GM18858 (cell line): ENCODE measurements around the gene APBB1.
"Not testable (repeated sequence)": the region's sequence is repeated elsewhere in the genome, so short reads cannot be mapped to it uniquely, and the experiment has no call there.

Experiments
- ATAC-seq: cut with Tn5 transposase; IDR thresholded peaks from one replicate; pipeline ENCODE4 v1.9.1; 2021; ENCODE audit not compliant: unreplicated experiment

APBB1 gene

DNA sequence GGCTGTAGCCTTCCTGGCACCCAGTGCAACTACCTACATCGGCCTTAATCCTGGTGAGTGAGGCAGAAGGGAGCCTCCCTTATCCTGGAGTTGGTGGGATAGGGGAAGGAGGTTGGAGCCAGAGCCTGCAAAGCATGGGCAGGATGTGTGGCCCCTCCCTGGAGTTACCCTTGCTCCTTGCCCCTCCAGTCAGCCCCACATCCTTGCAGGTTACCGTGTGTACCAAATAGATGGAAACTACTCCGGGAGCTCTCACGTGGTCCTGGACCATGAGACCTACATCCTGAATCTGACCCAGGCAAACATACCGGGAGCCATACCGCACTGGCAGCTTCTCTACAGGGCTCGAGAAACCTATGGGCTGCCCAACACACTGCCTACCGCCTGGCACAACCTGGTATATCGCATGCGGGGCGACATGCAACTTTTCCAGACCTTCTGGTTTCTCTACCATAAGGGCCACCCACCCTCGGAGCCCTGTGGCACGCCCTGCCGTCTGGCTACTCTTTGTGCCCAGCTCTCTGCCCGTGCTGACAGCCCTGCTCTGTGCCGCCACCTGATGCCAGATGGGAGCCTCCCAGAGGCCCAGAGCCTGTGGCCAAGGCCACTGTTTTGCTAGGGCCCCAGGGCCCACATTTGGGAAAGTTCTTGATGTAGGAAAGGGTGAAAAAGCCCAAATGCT is 24.8 kb downstream of the APBB1 start:
- ATAC-seq: no peak

DNA sequence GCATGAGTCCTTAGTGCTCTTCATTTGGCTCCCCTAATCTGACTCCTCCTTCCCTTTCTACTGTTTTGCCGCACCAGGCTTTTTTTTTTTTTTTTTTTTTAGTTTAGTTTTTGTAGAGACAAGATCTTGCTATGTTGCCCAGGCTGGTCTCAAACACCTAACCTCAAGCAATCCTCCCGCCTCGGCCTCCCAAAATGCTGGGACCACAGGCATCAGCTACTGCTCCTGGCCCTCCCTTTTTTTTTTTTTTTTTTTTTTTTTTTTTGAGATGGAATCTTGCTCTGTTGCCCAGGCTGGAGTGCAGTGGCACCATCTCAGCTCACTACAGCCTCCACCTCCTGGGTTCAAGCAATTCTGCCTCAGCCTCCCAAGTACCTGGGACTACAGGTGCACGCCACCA is 26.6 kb downstream of the APBB1 start:
- not testable (repeated sequence) for ATAC-seq

DNA sequence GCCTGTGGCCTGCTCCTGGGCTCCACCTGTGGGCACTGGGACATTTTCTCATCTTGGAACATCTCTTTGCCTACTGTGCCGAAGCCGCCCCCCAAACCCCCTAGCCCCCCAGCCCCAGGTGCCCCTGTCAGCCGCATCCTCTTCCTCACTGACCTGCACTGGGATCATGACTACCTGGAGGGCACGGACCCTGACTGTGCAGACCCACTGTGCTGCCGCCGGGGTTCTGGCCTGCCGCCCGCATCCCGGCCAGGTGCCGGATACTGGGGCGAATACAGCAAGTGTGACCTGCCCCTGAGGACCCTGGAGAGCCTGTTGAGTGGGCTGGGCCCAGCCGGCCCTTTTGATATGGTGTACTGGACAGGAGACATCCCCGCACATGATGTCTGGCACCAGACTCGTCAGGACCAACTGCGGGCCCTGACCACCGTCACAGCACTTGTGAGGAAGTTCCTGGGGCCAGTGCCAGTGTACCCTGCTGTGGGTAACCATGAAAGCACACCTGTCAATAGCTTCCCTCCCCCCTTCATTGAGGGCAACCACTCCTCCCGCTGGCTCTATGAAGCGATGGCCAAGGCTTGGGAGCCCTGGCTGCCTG is 27.3 kb downstream of the APBB1 start:
- ATAC-seq: no peak

DNA sequence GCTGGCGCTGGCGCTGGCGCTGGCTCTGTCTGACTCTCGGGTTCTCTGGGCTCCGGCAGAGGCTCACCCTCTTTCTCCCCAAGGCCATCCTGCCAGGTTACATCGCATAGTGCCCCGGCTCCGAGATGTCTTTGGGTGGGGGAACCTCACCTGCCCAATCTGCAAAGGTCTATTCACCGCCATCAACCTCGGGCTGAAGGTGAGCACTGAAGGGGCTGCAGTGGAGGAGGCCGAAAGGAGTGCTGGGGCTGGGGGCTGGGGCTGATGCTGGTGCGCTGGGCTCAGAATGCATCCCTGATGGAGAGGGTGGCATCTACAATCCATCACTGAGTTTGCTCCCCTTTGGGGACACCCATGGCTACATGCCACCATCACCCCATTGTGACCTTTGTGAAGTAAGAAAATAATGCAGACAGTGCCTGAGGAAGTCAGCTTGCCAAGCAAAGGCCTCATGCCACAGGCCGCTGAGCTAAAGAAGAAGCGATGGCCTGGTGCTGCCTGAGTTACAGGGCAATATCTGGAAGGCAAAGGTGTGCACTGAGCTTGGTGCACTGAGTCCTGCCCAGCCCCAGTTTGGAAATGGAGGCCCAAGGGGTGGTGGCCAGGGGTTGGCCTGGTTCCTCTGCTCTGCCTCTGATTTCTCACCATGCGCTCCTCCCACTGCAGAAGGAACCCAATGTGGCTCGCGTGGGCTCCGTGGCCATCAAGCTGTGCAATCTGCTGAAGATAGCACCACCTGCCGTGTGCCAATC is 28.0 kb downstream of the APBB1 start:
- ATAC-seq: no peak

- ATAC-seq: peak; percentile 95
Measured at GRCh38 chr11:6389905-6390717, 28.8 kb downstream of the APBB1 start, which contains the start of gene SMPD1. SMPD1 (plus strand) TSS chr11:6390474; CDS start chr11:6390599, 125 bp downstream.

- no peak for ATAC-seq
Measured at GRCh38 chr11:6388748-6389147, 30.1 kb downstream of the APBB1 start.

DNA sequence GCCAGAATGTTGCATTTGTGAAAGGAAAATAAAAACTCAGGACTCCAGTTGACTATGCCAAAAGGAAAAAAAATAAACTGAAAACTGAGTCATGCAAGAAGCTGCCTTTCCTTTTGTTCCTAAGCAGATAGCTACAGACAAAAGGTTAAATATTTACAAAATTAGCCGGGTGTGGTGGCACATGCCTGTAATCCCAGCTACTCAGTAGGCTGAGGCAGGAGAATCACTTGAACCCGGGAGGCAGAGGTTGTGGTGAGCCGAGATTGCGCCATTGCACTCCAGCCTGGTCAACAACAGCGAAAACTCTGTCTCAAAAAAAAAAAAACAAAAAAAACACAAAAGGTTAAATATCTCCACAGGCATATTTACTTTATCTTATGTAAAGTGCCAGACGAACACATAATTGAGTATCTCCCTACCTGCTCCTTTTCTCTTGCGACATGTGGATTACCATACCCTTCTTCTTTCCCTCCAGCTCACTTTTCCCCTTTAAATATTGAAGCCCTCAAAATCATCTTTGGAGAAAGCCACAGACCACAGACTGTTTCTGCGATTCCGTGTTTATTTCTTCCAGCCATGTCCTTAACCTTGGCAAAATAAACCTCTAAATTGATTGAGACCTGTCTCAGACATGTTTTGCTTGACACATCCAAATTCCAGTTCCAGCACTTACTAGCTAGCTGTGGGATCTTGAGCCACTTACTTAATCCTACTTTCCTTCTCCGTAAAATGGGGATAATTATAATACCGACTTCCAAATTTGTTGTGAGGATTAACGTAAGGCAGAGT is 30.9 kb downstream of the APBB1 start:
- ATAC-seq: no peak

GRCh38 chr11:6385046-6385777 is 33.7 kb downstream of the APBB1 start:
- ATAC-seq: no peak

DNA sequence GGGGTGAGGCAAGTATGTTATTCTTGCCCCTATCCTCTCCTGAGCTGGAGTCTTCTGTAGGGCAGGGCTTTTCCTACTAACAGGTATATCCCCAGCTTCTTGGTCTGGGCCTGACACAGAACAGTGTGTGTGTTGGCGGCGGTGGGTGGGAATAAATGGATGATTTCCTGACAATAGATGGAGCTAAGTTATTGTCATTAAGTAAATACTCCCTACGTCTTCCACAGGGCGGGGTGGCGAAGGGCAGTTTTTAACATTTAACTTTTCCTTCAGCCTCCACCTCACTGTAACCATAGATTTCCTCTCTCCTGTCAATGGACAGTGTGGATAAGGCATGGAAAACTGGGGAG is 40.3 kb downstream of the APBB1 start:
- ATAC-seq: no peak

GRCh38 chr11:6377902-6378639 is 40.8 kb downstream of the APBB1 start:
- no peak for ATAC-seq

DNA sequence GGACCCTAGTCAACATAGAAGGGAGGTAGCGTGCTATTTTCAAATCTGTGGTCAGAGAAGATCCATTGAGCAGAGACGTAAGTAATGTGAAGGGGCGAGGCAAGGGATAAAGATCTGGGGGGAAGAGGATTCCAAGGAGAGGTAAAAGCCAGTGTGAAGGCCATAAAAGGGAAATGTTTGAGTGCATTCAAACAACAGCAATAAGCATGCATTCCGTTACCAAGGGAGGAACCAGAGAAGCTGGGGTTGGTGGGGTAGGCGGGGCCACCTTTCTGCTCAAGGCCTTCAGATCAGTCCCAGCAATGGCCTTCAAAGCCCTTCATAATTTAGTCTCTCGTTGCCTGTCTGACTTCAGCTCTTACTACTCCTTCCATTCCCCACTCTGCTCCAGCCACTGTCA is 47.1 kb downstream of the APBB1 start:
- no peak for ATAC-seq

DNA sequence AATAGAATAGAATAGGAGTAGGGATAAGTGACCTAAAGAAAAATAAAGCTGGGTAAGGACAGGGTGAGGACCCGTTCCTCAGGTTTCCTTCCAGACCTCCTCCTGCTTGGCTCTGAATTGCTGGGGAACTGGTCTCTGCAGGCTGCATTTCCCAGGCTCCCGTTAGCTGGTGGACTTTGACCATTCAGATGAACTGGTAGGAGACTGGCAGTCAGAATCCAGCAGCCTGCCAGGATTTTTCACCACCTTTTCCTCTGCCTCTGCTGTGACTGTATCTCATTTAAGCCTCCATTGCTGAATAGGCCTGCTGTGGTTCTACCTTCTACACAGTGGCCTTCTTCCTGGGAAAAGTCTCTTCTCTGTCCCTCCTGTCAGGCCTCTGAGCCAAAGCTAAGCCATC is 53.2 kb downstream of the APBB1 start:
- ATAC-seq: no peak

DNA sequence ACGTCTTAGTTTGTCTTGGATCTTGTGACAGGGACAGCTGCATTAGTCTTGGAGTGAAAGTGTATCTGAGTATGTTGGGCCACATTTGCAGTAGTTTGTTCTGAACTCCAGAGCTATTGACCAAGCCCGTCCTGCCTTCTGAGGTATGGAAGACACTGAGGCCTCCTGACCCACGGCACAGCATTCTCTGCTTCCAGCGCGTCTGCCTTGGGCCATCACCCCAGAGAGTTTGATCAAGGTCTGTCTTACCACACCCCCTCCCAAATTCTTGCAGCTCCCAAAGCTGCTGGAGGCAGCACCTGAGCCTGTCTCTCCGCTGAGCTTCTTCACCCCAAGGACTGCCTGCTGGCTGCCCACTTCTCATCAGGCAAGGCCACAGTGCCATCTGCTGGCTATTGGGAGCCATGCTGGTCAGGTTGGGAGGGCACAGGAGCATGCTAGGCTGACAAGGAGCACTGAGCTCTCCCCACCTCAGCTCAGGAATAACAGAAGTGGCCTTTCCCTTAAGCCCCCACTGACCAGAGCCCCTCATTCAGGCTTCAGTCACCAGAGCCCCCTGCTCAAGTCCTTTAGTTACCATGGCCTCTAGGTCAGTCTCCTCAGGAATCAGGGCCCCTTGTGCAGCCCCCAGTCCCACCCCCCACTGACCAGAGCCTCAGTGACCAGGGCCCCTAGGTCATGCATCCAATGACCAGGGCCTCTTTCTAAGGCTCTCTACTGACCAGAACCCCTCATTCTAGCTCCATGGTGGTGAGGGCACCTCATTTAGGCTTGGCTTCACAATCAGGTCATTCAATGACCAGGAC is 55.8 kb downstream of the APBB1 start:
- no peak for ATAC-seq

- ATAC-seq: no peak
Measured at GRCh38 chr11:6362185-6362872, 56.6 kb downstream of the APBB1 start.

- ATAC-seq: no peak
Measured at GRCh38 chr11:6360183-6360582, 58.7 kb downstream of the APBB1 start.

DNA sequence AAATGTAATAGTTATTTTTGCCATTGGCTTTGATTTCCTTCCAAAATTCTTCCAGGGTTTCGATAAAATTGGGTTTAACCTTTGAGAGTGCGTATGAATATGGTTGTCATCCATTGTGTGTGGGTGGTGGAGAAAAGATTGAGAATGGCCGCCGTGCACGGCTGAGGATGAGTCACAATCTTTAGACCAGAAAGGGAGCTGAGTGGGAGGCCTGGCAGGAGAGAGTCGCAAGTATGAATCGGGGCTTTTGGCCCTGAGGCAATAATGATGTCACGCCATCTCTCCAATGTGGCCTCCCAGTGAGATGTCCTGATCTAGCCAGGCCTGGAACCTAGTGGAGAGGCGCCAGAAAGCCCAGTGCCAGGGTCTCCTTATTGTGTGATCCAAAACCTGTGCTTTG is 61.7 kb downstream of the APBB1 start:
- no peak for ATAC-seq

- ATAC-seq: no peak
Measured at GRCh38 chr11:6356503-6357055, 62.3 kb downstream of the APBB1 start.
